ENCODE results near the gene CCDC157. TPM values are rescaled to one million over a fixed set of nuclear protein-coding genes. Genes with fewer than 3 reads are reported as not detected.

Gene CCDC157
- total and polyA plus RNA-seq, 9 of the 15 experiments (the other 6 are each of a cell fraction or from before 2014, with no cell fraction given): 0.04 to 1.3 (median 0.68) TPM

- TF ChIP-seq RBM39 (optimal IDR thresholded peaks at IDR 0.05; ENCODE audit: low read depth, low read length) (no peak), ZFP91 (CRISPR knock-in tag; IDR thresholded peaks at IDR 0.05) (no peak), VEZF1 (CRISPR knock-in tag; IDR thresholded peaks at IDR 0.05) (no peak), XRCC4 (IDR thresholded peaks at IDR 0.05; ENCODE audit: extremely low read depth, insufficient read depth, insufficient read length) (no peak), FOXA1 (IDR thresholded peaks at IDR 0.05; ENCODE audit: borderline replicate concordance) (no peak), HBP1 (CRISPR knock-in tag; IDR thresholded peaks at IDR 0.05) (no peak), CBX1 (IDR thresholded peaks at IDR 0.05; ENCODE audit: low read depth) (no peak), SMARCC2 (IDR thresholded peaks at IDR 0.05; ENCODE audit: low read depth) (no peak), ZBTB40 (IDR thresholded peaks at IDR 0.05) (0 out of 2 replicates have a peak, but pooled peaks have one; percentile 34), ZBTB40 (CRISPR knock-in tag; IDR thresholded peaks at IDR 0.05) (no peak), ZNF24 (IDR thresholded peaks at IDR 0.05) (no peak), ELF1 (tag; IDR thresholded peaks at IDR 0.05) (peak; percentile 35; the same call in 1 of the 2 replicates), ZNF263 (CRISPR knock-in tag; IDR thresholded peaks at IDR 0.05; ENCODE audit: borderline replicate concordance) (no peak), MEF2D (tag; conservative IDR thresholded peaks at IDR 0.05; ENCODE audit: low read depth) (no peak)
Measured at GRCh38 chr22:30423301-30423958, 66.6 kb downstream of the CCDC157 start (continued).
